GM23248 (cell line): ENCODE measurements around the gene AURKA. TPM values are rescaled to one million over a fixed set of nuclear protein-coding genes. Genes with fewer than 3 reads are reported as not detected.

ENCODE experiments used
- DNase-seq: peaks from one replicate; pipeline ENCODE4 v3.0.0-alpha.2; 2015
- H2AFZ ChIP-seq: fragments of 200-600 bp; sonication (generic); 2 replicates; pipeline ENCODE4 v1.6.1; 2016; ENCODE audit warnings: antibody characterized with exemption
- H3F3A ChIP-seq: fragments of 200-600 bp; sonication (generic); 2 replicates; pipeline ENCODE4 v1.6.1; 2016; ENCODE audit warnings: mild to moderate bottlenecking, antibody characterized with exemption, mixed run types; ENCODE audit not compliant: insufficient read depth
- H3K27ac ChIP-seq: fragments of 200-600 bp; sonication (generic); 2 replicates; pipeline ENCODE4 v1.5.1; 2016; ENCODE audit warnings: mild to moderate bottlenecking
- H3K27me3 ChIP-seq: fragments of 200-600 bp; sonication (generic); replicated peaks from 2 replicates; pipeline ENCODE4 v1.6.1; 2016; ENCODE audit warnings: mild to moderate bottlenecking; ENCODE audit not compliant: insufficient read depth
- H3K36me3 ChIP-seq: fragments of 200-600 bp; sonication (generic); 2 replicates; pipeline ENCODE4 v1.6.1; 2016; ENCODE audit warnings: low read depth, mild to moderate bottlenecking
- H3K4me1 ChIP-seq: fragments of 200-600 bp; sonication (generic); 2 replicates; pipeline ENCODE4 v1.6.1; 2016; ENCODE audit warnings: mild to moderate bottlenecking; ENCODE audit not compliant: insufficient read depth
- H3K4me2 ChIP-seq: fragments of 200-600 bp; sonication (generic); one replicate; pipeline ENCODE4 v1.6.1; 2016; ENCODE audit warnings: mild to moderate bottlenecking; ENCODE audit not compliant: unreplicated experiment
- H3K4me3 ChIP-seq: fragments of 200-600 bp; sonication (generic); 2 replicates; pipeline ENCODE4 v1.5.1; 2016; ENCODE audit warnings: mild to moderate bottlenecking
- H3K79me2 ChIP-seq: fragments of 200-600 bp; sonication (generic); 2 replicates; pipeline ENCODE4 v1.6.1; 2016; ENCODE audit warnings: mild to moderate bottlenecking; ENCODE audit not compliant: insufficient read depth
- H3K9ac ChIP-seq: fragments of 200-600 bp; sonication (generic); 2 replicates; pipeline ENCODE4 v1.6.1; 2016; ENCODE audit warnings: mild to moderate bottlenecking
- H3K9me2 ChIP-seq: fragments of 200-600 bp; sonication (generic); 2 replicates; pipeline ENCODE4 v1.6.1; 2016; ENCODE audit warnings: mixed run types, mild to moderate bottlenecking, moderate library complexity; ENCODE audit not compliant: insufficient read depth
- H3K9me3 ChIP-seq: fragments of 200-600 bp; sonication (generic); one replicate; pipeline ENCODE4 v1.6.1; 2017; ENCODE audit warnings: low read depth
- H4K20me1 ChIP-seq: fragments of 200-600 bp; sonication (generic); 2 replicates; pipeline ENCODE4 v1.6.0; 2016; ENCODE audit not compliant: insufficient read depth
- EZH2 ChIP-seq: fragments of 200-600 bp; sonication (generic); IDR thresholded peaks from 2 replicates; pipeline ENCODE4 v1.6.1; 2018; ENCODE audit warnings: antibody characterized with exemption, mild to moderate bottlenecking; ENCODE audit not compliant: insufficient read depth, poor library complexity, severe bottlenecking
- EZH2phosphoT487 ChIP-seq: fragments of 200-600 bp; sonication (generic); IDR thresholded peaks from 2 replicates; pipeline ENCODE4 v1.6.1; 2018; ENCODE audit warnings: antibody characterized with exemption, moderate library complexity, mild to moderate bottlenecking, low read depth; ENCODE audit not compliant: insufficient read depth
- WGBS, 2 experiments: methylation state at CpG; one replicate each; pipeline ENCODE4 v1.1.6; 2015 to 2017; ENCODE audit warnings: low lambda C conversion rate in 2 of 2, low coverage in 1 of 2; ENCODE audit errors: missing lambda C conversion rate in 2 of 2; 5-methylcytosine and 5-hydroxymethylcytosine counted together
- in situ Hi-C: fragments of 300-500 bp; cut with MboI; formaldehyde crosslinking; loops from 2 replicates; pipeline ENCODE4 v1.15.0; 2020
- polyA plus RNA-seq: library from polyadenylated mRNA; unstranded; fragments of >200 nt; fragmentation: Nextera tagmentation; extraction: Ambion mirVana; gene quantifications from 2 replicates; pipeline ENCODE4 v1.2.1, GENCODE V29; 2016
- total RNA-seq: library from RNA; depleted of rRNA; stranded (reverse); fragments of >200 nt; shearing (Covaris generic); gene quantifications from 2 replicates; pipeline ENCODE4 v1.2.3, GENCODE V29; 2014

Gene AURKA
- total and polyA plus RNA-seq, 2 experiments from 2014 or later, result 70.8 to 88.5 TPM

GRCh38 chr20:56385130-56385529, 6.9 kb downstream of the AURKA start:
- Histone ChIP-seq H3K36me3 (peaks cover 39% of the 10 kb centered on the region), H2AFZ (no peak overlapping the region), H3F3A (peaks cover 51% of the 10 kb centered on the region), H3K9me2 (no peaks in the 10 kb centered on the region), H3K27ac (no peak overlapping the region), H3K4me1 (peaks cover 6% of the 10 kb centered on the region), H3K79me2 (peaks cover 99% of the 10 kb centered on the region), H3K4me3 (no peak overlapping the region), H3K27me3 (no peaks in the 10 kb centered on the region), H4K20me1 (no peaks in the 10 kb centered on the region), H3K9me3 (no peaks in the 10 kb centered on the region), H3K4me2 (no peak overlapping the region), H3K9ac (no peak overlapping the region)
- 98 to 100% methylated on average over 4 of the region's 4 CpGs for WGBS, 2 experiments
- DNase-seq, result no peak
- in situ Hi-C loops, result no loop called here
- TF ChIP-seq EZH2 (no peak), EZH2phosphoT487 (no peak)

- Histone ChIP-seq H2AFZ (no peak overlapping the region), H3K27ac (no peak overlapping the region), H3K4me2 (no peak overlapping the region), H3F3A (peaks cover 58% of the 10 kb centered on the region), H3K4me3 (no peak overlapping the region), H3K9me2 (no peaks in the 10 kb centered on the region), H3K36me3 (peaks cover 50% of the 10 kb centered on the region), H4K20me1 (no peaks in the 10 kb centered on the region), H3K79me2 (peaks cover 99% of the 10 kb centered on the region), H3K9me3 (no peaks in the 10 kb centered on the region), H3K4me1 (peaks cover 6% of the 10 kb centered on the region), H3K9ac (no peak overlapping the region), H3K27me3 (no peaks in the 10 kb centered on the region)
- no peak for DNase-seq
- in situ Hi-C loops, result no loop called here
- no peak for TF ChIP-seq EZH2phosphoT487
- no peak for TF ChIP-seq EZH2
- WGBS, 2 experiments, result 91 to 92% methylated on average over 8 of the region's 8 CpGs
Measured at GRCh38 chr20:56383334-56383733, 8.7 kb downstream of the AURKA start.

GRCh38 chr20:56382696-56383095, 9.3 kb downstream of the AURKA start:
- H3K4me2 ChIP-seq, result no peak overlapping the region

GRCh38 chr20:56381501-56381900, 10.5 kb downstream of the AURKA start:
- Histone ChIP-seq H3K79me2 (peaks cover 99% of the 10 kb centered on the region), H3K9me2 (no peaks in the 10 kb centered on the region), H3K27me3 (no peaks in the 10 kb centered on the region), H3K36me3 (peaks cover 39% of the 10 kb centered on the region), H3K9me3 (no peaks in the 10 kb centered on the region), H4K20me1 (no peaks in the 10 kb centered on the region), H3K27ac (no peak overlapping the region), H3K4me2 (no peak overlapping the region), H3K4me3 (no peak overlapping the region), H2AFZ (no peak overlapping the region), H3K4me1 (peaks cover 6% of the 10 kb centered on the region), H3F3A (peaks cover 53% of the 10 kb centered on the region), H3K9ac (no peak overlapping the region)
- in situ Hi-C loops, result no loop called here
- no peak for DNase-seq
- TF ChIP-seq EZH2 (no peak), EZH2phosphoT487 (no peak)
- 100% methylated on average over 1 of the region's 1 CpG for WGBS, 2 experiments

More at GRCh38 chr20:56382696-56383095, 9.3 kb downstream of the AURKA start:
- 88 to 91% methylated on average over 4 of the region's 4 CpGs for WGBS, 2 experiments
- Histone ChIP-seq H3K9ac (no peak overlapping the region), H3K36me3 (peaks cover 47% of the 10 kb centered on the region), H3K4me1 (peaks cover 6% of the 10 kb centered on the region), H2AFZ (no peak overlapping the region), H3K27me3 (no peaks in the 10 kb centered on the region), H3F3A (peaks cover 54% of the 10 kb centered on the region), H3K27ac (no peak overlapping the region), H3K79me2 (peaks cover 99% of the 10 kb centered on the region), H3K4me3 (no peak overlapping the region), H3K9me3 (no peaks in the 10 kb centered on the region), H3K9me2 (no peaks in the 10 kb centered on the region), H4K20me1 (no peaks in the 10 kb centered on the region)
- TF ChIP-seq EZH2 (no peak), EZH2phosphoT487 (no peak)
- no peak for DNase-seq
- in situ Hi-C loops, result no loop called here

DNA sequence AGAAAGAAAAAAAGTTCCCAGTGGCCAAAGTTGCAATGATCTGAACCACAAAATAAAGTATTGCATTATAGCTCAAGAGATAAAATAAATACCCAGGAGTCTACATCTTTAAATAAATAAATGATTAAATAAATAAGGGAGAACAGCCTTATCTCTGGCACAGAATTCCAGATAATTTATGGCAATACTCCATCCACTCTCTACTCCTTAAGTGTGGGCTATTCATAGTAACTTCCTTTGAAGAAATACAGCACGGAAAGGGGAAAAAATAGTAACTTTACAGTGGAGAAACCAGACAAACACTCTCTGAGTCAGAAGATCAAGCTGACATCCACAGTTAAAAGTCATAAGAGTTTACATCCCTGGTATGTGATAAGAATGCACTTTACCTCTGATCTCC, 11.6 kb downstream of the AURKA start:
- H3F3A ChIP-seq, result peaks cover 62% of the 10 kb centered on the region
- DNase-seq, result no peak
- in situ Hi-C loops, result no loop called here
- peaks cover 44% of the 10 kb centered on the region for H3K36me3 ChIP-seq
- no peaks in the 10 kb centered on the region for H3K9me3 ChIP-seq
- H3K4me1 ChIP-seq, result peaks cover 6% of the 10 kb centered on the region
- WGBS, 2 experiments, result 74 to 89% methylated on average over 1 of the region's 1 CpG
- no peak overlapping the region for H2AFZ ChIP-seq
- H3K27ac ChIP-seq, result no peak overlapping the region
- no peak overlapping the region for H3K4me3 ChIP-seq
- H3K9me2 ChIP-seq, result no peaks in the 10 kb centered on the region
- H4K20me1 ChIP-seq, result no peaks in the 10 kb centered on the region; the same call in 1 of the 2 replicates
- H3K79me2 ChIP-seq, result peaks cover 99% of the 10 kb centered on the region
- H3K9ac ChIP-seq, result no peak overlapping the region
- H3K4me2 ChIP-seq, result no peak overlapping the region
- no peaks in the 10 kb centered on the region for H3K27me3 ChIP-seq
- no peak for TF ChIP-seq EZH2
- TF ChIP-seq EZH2phosphoT487, result no peak
